Fibroblast of villous mesenchyme (primary cell): ENCODE data around the gene SDC4. TPM values are rescaled to one million over a fixed set of nuclear protein-coding genes. Genes with fewer than 3 reads are reported as not detected.
"Not testable (repeated sequence)": the region's sequence is repeated elsewhere in the genome, so short reads cannot be mapped to it uniquely, and the experiment has no call there.

Experiments used
- DNase-seq: peaks from one replicate; pipeline ENCODE4 v3.0.0-alpha.2; 2010; ENCODE audit warnings: low read depth
- H3K4me3 ChIP-seq: 2 replicates; pipeline ENCODE4 v1.5.1; 2011; ENCODE audit warnings: low read depth, mild to moderate bottlenecking, low read length
- CTCF ChIP-seq: IDR thresholded peaks from 2 replicates; pipeline ENCODE4 v1.5.1; 2012; ENCODE audit warnings: low read depth, mild to moderate bottlenecking, low read length; ENCODE audit not compliant: insufficient read depth
- total RNA-seq: library from RNA; depleted of rRNA; stranded (reverse); fragments of >200 nt; gene quantifications from 2 replicates; pipeline ENCODE4 v1.2.3, GENCODE V29; 2012

The SDC4 gene
- total RNA-seq, 1 donor: 178 TPM

GRCh38 chr20:45359069-45359405 lies 10.8 kb upstream of the SDC4 start:
- H3K4me3 ChIP-seq: no peak overlapping the region
- peak; percentile 90 for DNase-seq
- TF ChIP-seq CTCF: no peak

DNA sequence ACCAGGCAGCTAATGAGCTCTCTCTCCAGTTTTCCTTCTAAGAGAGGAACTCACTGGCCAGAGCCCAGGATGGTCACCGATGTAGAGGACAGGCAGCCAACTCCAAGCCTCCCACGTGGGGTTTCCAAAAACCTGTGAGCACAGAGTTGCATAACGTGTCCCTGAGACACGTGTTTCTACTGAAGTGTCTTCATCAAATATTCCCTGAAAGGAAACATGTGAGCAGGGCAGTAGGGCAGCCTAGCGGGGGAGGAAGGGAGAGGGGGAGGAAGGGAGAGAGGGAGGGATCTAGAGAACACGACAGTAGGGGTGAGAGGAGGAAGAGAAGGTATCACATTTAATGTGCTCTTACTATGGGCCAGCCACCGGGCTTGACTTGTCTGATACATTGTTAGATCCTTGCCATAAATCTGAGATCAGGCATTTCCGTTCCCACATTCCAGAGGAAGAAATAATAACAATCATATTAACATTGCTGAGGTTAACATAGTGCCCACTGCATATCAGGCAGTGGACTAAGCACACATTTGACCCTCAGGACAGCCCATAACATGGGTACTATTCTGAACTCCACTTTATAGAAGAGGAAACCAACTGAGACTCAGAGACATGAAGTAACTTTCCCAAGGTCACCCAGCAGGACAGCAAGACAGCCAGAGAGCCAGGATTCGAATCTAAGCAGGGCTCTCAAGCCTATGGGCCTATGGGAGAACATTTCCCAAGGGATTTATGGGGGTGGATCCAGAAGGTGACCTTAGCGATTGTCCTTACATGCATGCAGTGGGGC lies 10.3 kb upstream of the SDC4 start:
- H3K4me3 ChIP-seq: no peak overlapping the region
- DNase-seq: peak; percentile 94
- TF ChIP-seq CTCF: no peak

DNA sequence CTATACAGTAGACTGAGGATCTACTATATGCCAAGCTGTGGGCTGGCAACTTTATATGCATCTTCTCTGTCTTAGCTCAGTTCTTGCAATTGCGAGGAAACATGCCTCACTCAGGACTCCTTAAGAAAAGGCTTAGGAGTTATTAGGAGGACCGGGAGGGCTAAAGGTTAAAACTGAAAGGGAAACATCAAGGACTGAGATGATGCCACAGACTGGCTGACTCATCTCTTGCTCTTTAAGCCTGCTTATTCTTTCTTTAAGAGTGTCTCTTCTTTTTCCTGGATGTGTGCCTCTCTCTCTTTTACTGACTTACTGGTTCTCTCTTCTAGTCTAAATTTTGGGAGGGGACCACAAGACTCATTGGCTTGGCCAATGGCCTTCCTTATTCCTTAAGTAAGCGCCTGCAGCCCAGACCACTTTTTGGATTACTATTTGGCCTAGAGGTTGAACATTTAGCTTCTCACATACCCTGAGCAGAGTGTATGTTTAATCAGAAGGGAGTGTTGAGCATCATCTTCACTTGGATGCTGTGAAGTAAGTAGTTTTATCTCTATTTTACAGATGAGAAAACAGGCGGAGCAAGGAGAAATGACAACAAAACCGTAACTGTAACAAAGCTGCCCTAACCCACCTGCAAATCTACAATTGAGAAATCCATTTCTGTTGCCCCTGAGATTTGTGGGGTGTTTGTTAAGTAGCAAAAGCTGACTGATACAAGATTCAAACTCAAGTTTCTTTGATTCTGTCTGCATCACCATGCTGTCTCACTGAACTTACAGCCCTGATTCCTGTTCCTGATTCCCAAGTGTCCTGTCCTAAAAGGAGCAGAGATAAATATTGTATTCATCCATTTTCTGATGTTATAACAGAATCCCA lies 7.2 kb upstream of the SDC4 start:
- DNase-seq: peak; percentile 96
- H3K4me3 ChIP-seq: no peak overlapping the region
- TF ChIP-seq CTCF: no peak

DNA sequence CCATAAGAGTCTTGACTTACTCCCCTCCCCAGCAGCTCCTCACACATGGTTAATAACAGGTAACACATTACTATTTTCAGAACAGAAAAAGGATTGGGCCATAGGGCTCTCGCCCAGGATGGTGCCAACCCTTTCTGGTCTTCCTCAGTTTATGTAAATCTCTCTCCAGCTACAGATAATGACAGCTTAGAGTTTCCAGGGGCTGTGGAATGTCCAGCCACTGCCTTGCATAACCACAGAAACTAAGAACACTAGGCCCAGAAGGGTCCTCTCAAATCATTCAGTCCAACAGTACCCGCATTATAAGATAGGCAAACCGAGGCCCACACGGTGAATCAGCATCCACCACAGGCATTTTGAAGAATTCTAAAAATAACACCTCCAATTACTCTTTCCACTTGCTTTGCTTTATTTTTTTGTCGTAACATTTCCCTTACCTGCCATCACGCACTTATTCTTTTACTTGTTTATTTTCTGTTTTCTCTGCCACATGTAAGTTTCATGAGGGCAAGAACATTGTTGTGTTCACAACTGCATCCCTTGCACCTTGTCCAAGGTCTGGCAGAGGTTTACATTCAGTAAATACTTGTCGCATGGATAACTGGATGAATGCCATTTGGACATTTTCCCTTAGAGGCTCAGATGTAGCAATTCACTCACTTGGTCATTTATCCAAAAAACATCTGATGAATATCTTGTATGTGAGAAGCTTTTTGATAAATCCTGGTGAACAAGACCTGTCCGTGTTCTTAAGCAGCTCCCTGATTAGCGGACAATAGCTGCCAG lies 6.4 kb upstream of the SDC4 start:
- no peak overlapping the region for H3K4me3 ChIP-seq
- TF ChIP-seq CTCF: no peak
- DNase-seq: peak; percentile 66

DNA sequence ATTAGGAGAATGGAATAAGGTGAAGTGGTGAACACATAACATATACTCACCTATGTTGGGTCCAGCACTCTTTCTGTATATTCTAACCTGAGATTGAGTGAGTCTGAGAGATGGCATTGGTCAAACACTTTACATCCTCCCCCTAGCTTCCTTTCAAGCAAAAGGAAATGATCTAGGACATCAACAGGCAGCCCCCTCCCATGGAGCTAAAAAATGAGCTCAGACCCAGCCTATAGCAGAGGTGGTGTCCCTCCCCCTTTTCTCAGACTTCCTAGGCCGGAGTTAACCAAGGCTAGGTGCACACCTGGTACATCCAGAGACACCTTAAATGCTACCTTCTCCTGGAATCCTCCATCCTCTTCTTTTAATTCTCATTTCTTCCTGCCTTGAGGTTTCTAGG lies 5.5 kb upstream of the SDC4 start:
- no peak for DNase-seq
- no peak for TF ChIP-seq CTCF
- no peak overlapping the region for H3K4me3 ChIP-seq

GRCh38 chr20:45352729-45353128 lies 4.5 kb upstream of the SDC4 start:
- H3K4me3 ChIP-seq: no peak overlapping the region
- DNase-seq: no peak
- no peak for TF ChIP-seq CTCF

DNA sequence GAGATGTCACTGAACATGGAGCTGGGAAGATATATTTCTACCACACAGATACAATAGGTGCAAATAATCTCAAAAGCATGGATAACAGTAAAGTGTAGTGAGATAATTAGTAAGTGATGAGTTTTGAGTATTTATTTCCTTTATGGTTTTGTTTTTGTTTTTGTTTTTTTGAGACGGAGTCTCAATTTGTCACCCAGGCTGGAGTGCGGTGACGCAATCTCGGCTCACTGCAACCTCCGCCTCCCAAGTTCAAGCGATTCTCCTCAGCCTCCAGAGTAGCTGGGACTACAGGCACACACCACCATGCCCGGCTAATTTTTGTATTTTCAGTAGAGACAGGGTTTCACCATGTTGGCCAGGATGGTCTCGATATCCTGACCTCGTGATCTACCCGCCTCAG lies 2.6 kb upstream of the SDC4 start:
- not testable (repeated sequence) for DNase-seq, H3K4me3 ChIP-seq
